Measurements from ENCODE around the gene DPM2. TPM values are rescaled to one million over a fixed set of nuclear protein-coding genes. Genes with fewer than 3 reads are reported as not detected.
A peak's percentile ranks its signal among the peaks of the same experiment; 100 is the strongest.

Gene DPM2
- total RNA-seq, 1 experiment from 2014 or later, result 23.3 TPM

- Histone ChIP-seq H3K4me3 (no peak overlapping the region), H3K27me3 (no peaks in the 10 kb centered on the region), H3K36me3 (peaks cover 16% of the 10 kb centered on the region), H3K9me3 (no peaks in the 10 kb centered on the region)
- no peak for DNase-seq
Observed at GRCh38 chr9:127947841-127948710, 10.4 kb upstream of the DPM2 start.

GRCh38 chr9:127946728-127947127 is 9.1 kb upstream of the DPM2 start:
- H3K9me3 ChIP-seq, result no peaks in the 10 kb centered on the region
- peaks cover 30% of the 10 kb centered on the region for H3K36me3 ChIP-seq

DNA sequence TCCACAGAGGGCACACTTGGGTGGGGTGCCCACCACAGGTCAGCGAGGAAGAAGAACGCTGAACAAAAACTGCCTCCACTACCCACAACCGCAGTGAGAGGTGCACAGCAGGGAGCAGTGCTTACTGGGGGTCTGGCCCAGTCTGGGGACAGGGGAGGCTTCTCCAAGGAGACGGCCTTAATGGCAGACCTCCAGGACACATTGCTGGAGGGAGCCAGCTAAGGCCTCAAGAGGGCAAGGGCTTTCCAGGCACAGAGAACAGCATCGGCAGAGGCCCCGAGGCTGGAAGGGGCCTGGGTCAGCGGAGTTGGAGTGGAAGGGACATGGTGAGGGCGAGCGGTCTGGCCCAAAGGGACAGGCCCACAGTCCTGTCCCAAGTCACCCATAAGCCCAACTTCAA is 8.3 kb upstream of the DPM2 start:
- H3K4me3 ChIP-seq, result no peak overlapping the region
- H3K36me3 ChIP-seq, result peaks cover 37% of the 10 kb centered on the region
- H3K27me3 ChIP-seq, result no peaks in the 10 kb centered on the region
- H3K9me3 ChIP-seq, result no peaks in the 10 kb centered on the region
- no peak for DNase-seq

More at GRCh38 chr9:127946728-127947127, 9.1 kb upstream of the DPM2 start:
- no peak for DNase-seq
- H3K27me3 ChIP-seq, result no peaks in the 10 kb centered on the region
- no peak overlapping the region for H3K4me3 ChIP-seq

DNA sequence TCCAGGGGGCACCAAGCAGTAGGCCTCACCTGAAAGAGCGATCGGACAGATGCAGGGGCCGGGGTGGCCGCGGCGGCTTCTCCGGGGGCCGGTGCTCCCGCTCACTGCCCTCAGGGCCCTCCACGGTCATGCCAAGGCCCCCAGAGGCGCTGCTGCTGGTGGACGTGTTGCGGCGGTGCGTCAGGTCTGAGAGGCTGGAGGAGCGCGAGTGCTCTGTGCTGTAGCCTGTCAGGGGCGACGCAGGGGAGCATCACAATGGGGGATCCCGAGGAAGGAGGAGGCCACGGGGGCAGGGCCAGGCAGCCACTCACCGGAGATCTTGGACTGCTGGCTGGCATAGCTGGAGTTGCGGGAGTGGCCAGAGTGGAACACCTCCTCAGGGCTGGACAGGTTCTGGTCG is 7.7 kb upstream of the DPM2 start:
- Histone ChIP-seq H3K4me3 (no peak overlapping the region), H3K36me3 (peaks cover 38% of the 10 kb centered on the region), H3K9me3 (no peaks in the 10 kb centered on the region), H3K27me3 (no peaks in the 10 kb centered on the region)
- no peak for DNase-seq

DNA sequence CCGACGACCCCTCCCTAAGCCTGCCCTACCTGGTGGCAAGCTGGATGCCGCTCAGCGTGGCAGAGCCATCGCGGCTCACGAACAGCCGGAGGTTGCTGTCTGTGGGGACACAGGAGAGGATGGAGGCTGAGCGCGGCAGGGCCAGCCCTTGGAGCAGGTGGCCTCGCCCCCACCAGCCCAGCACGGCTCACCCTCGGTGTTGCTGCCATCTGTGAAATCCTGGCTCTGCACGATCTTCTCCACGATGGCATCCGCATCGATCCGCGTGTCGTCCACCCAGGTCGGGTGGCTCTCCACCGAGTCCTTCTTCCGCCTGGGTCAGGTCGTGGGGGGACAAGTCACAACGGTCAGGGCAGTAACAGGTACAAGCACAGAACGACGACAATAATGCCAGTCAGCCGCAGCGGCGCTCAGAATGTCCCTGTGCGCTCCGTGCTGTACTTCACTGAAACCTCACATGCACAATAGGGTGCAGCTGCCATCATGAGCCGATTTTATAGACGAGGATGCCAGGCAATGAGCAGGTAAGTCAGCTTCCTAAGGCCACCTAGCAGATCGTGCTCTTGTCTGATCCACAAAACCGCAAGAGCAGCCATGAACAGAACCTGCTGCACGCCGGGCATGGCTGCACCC is 7.0 kb upstream of the DPM2 start:
- no peak for DNase-seq
- Histone ChIP-seq H3K27me3 (no peaks in the 10 kb centered on the region), H3K36me3 (peaks cover 41% of the 10 kb centered on the region), H3K9me3 (no peaks in the 10 kb centered on the region), H3K4me3 (no peak overlapping the region)

- Histone ChIP-seq H3K4me3 (no peak overlapping the region), H3K27me3 (no peaks in the 10 kb centered on the region), H3K36me3 (peaks cover 41% of the 10 kb centered on the region), H3K9me3 (no peaks in the 10 kb centered on the region)
- DNase-seq, result peak; percentile 66
Observed at GRCh38 chr9:127943731-127944144, 6.1 kb upstream of the DPM2 start.

DNA sequence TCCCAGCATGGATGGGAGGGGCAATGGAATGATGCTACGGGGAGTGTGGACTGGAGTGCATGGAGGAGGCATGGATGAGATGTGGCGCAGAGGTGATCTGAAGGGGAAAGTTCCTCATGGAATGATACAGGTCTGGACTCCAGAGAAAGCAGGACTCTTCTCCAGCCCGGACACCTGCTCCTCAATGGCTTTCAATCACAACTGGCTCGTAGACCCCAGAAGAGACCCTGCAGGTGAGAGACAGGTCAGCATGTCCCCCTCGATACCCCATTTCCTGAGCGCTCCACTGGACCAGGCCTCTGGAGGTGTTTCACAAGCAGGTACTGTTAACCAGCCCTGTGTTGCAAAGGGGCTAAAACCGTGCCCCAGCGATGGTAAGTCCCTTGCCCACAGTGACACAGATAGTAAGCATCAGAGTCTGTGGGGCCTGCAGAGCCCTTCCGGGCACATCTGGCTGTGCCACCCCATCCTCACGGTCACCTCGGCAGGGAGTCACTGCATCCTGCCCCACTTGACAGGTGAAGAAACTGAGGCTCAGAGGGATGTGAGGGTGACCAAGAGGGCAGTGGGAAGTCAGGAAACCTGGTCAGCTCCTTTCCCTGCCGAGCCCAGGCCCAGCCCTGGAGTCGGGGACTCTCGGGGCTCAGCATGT is 5.5 kb upstream of the DPM2 start:
- no peak overlapping the region for H3K4me3 ChIP-seq
- H3K27me3 ChIP-seq, result no peaks in the 10 kb centered on the region
- H3K9me3 ChIP-seq, result no peaks in the 10 kb centered on the region
- DNase-seq, result no peak
- H3K36me3 ChIP-seq, result peaks cover 41% of the 10 kb centered on the region

GRCh38 chr9:127942216-127943010 is 4.8 kb upstream of the DPM2 start:
- Histone ChIP-seq H3K9me3 (no peaks in the 10 kb centered on the region), H3K4me3 (no peak overlapping the region), H3K36me3 (peaks cover 40% of the 10 kb centered on the region), H3K27me3 (no peaks in the 10 kb centered on the region)
- DNase-seq, result peak; percentile 66

- no peaks in the 10 kb centered on the region for H3K27me3 ChIP-seq
- no peaks in the 10 kb centered on the region for H3K9me3 ChIP-seq
- no peak overlapping the region for H3K4me3 ChIP-seq
- peaks cover 39% of the 10 kb centered on the region for H3K36me3 ChIP-seq
- DNase-seq, result no peak
Observed at GRCh38 chr9:127941961-127942215, 4.2 kb upstream of the DPM2 start.

DNA sequence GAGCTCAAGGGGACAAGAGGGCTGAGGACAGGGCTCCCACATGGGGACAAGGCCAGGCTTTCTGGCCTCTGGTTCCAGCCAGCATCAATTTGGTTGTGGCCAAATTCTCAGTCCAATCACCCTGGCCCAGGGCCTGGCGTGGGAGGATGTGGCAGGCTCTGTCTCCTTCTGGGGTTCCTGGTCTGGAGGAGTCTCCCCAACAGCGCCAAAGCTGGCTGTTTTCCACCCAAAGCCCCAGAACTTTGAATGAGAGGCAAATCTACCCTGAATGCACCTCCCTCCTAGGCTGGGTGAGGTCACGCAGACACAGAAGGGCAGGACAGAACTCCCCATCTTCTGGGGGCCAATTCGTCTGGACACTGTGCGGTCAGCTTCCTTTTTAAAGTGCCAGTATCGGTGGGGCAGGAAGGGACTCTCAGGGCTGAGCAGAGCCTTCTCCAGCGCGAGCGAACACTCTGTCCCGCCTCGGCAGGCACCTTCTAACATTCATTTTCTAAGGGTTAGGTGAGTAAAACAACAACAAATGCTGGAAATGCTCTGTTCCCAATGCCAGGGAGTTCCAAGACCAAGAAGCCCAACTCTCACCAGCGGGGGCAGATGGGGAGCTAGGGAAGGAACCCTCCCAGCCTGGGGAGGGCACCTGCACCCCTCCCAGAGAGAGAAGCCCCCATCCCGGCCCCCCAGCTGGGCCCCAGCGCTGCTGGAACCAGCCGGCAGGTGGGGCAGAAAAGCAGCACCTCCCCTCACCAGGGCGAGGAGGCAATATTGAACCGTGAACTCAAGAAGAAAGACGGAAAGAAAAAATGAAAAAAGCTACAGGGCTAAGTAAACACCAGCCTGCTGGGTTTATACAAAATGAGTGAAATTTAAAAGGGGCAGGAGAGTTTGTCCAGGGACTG is 3.7 kb upstream of the DPM2 start:
- no peak overlapping the region for H3K4me3 ChIP-seq
- H3K36me3 ChIP-seq, result peaks cover 43% of the 10 kb centered on the region
- no peaks in the 10 kb centered on the region for H3K27me3 ChIP-seq
- DNase-seq, result no peak
- H3K9me3 ChIP-seq, result no peaks in the 10 kb centered on the region

GRCh38 chr9:127940593-127940992 is 2.9 kb upstream of the DPM2 start:
- Histone ChIP-seq H3K27me3 (no peaks in the 10 kb centered on the region), H3K4me3 (no peak overlapping the region), H3K9me3 (no peaks in the 10 kb centered on the region), H3K36me3 (peaks cover 48% of the 10 kb centered on the region)
- no peak for DNase-seq

- no peak overlapping the region for H3K4me3 ChIP-seq
Observed at GRCh38 chr9:127938298-127938690, 640 bp upstream of the DPM2 start.

DNA sequence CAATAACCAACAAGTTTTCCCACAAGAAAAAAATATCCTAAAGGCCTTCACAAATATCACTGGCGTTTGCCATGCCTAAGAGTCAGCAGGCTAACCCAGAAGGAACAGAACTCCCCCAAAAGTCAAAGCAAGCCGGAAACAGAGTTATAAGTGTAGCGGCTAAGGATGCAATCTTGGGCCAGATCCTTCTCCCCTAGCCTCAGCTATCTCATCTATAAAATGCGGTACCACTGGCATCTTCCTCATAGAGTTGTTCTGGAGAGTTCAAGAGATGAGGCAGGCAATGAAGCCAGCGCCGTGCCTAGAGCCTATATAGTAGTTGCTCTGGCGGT is 632 bp downstream of the DPM2 start:
- Histone ChIP-seq H3K36me3 (peaks cover 43% of the 10 kb centered on the region), H3K4me3 (peak overlapping the region; percentile 70), H3K27me3 (no peaks in the 10 kb centered on the region), H3K9me3 (no peaks in the 10 kb centered on the region)
- no peak for DNase-seq

More at GRCh38 chr9:127938298-127938690, 640 bp upstream of the DPM2 start:
- no peaks in the 10 kb centered on the region for H3K27me3 ChIP-seq
- no peaks in the 10 kb centered on the region for H3K9me3 ChIP-seq
- peaks cover 51% of the 10 kb centered on the region for H3K36me3 ChIP-seq
- DNase-seq, result no peak

- DNase-seq, result no peak
- no peaks in the 10 kb centered on the region for H3K27me3 ChIP-seq
- peaks cover 37% of the 10 kb centered on the region for H3K36me3 ChIP-seq
- peak overlapping the region; percentile 70 for H3K4me3 ChIP-seq
- no peaks in the 10 kb centered on the region for H3K9me3 ChIP-seq
Observed at GRCh38 chr9:127936347-127936852, 1.3 kb downstream of the DPM2 start.

- Histone ChIP-seq H3K9me3 (no peaks in the 10 kb centered on the region), H3K36me3 (peaks cover 33% of the 10 kb centered on the region), H3K4me3 (peak overlapping the region; percentile 70), H3K27me3 (no peaks in the 10 kb centered on the region)
- DNase-seq, result no peak
Observed at GRCh38 chr9:127935765-127936221, 1.9 kb downstream of the DPM2 start.

- no peak for DNase-seq
- H3K4me3 ChIP-seq, result no peak overlapping the region
- H3K27me3 ChIP-seq, result no peaks in the 10 kb centered on the region
- H3K9me3 ChIP-seq, result no peaks in the 10 kb centered on the region
- peaks cover 29% of the 10 kb centered on the region for H3K36me3 ChIP-seq
Observed at GRCh38 chr9:127934986-127935385, 2.7 kb downstream of the DPM2 start.

Data from MG63 (cell line).